Astrocyte of the cerebellum (primary cell): ENCODE data around the gene TBATA.

Source experiments
- DNase-seq: peaks from one replicate; pipeline ENCODE4 v3.0.0-alpha.2; 2011; ENCODE audit warnings: low read depth
- H3K4me3 ChIP-seq: 2 replicates; pipeline ENCODE4 v1.5.1; 2011; ENCODE audit warnings: mild to moderate bottlenecking, low read depth, low read length, moderate library complexity
- in situ Hi-C: cut with HindIII; loops from 2 replicates; pipeline ENCODE4 v1.10.0; 2017; ENCODE audit warnings: low sequenced_read_pairs
- TF ChIP-seq, protein P1 (sequence below): IDR thresholded peaks from 2 replicates; pipeline ENCODE4 v1.5.1; 2012; ENCODE audit warnings: low read length, low read depth, moderate library complexity, mild to moderate bottlenecking; ENCODE audit errors: missing control alignments

The TBATA gene, protein sequence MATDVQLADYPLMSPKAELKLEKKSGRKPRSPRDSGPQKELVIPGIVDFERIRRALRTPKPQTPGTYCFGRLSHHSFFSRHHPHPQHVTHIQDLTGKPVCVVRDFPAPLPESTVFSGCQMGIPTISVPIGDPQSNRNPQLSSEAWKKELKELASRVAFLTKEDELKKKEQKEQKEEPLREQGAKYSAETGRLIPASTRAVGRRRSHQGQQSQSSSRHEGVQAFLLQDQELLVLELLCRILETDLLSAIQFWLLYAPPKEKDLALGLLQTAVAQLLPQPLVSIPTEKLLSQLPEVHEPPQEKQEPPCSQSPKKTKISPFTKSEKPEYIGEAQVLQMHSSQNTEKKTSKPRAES

GRCh38 chr10:70785190-70785589, at the start of gene TBATA:
Gene TBATA (minus strand): TSS chr10:70785377. CDS start chr10:70783379, 1,998 bp downstream.
- TF ChIP-seq, protein P1, sequence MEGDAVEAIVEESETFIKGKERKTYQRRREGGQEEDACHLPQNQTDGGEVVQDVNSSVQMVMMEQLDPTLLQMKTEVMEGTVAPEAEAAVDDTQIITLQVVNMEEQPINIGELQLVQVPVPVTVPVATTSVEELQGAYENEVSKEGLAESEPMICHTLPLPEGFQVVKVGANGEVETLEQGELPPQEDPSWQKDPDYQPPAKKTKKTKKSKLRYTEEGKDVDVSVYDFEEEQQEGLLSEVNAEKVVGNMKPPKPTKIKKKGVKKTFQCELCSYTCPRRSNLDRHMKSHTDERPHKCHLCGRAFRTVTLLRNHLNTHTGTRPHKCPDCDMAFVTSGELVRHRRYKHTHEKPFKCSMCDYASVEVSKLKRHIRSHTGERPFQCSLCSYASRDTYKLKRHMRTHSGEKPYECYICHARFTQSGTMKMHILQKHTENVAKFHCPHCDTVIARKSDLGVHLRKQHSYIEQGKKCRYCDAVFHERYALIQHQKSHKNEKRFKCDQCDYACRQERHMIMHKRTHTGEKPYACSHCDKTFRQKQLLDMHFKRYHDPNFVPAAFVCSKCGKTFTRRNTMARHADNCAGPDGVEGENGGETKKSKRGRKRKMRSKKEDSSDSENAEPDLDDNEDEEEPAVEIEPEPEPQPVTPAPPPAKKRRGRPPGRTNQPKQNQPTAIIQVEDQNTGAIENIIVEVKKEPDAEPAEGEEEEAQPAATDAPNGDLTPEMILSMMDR, result no peak
- H3K4me3 ChIP-seq, result no peak within 1 kb of the TSS
- in situ Hi-C loops, result no loop called here
- DNase-seq, result no peak

DNA sequence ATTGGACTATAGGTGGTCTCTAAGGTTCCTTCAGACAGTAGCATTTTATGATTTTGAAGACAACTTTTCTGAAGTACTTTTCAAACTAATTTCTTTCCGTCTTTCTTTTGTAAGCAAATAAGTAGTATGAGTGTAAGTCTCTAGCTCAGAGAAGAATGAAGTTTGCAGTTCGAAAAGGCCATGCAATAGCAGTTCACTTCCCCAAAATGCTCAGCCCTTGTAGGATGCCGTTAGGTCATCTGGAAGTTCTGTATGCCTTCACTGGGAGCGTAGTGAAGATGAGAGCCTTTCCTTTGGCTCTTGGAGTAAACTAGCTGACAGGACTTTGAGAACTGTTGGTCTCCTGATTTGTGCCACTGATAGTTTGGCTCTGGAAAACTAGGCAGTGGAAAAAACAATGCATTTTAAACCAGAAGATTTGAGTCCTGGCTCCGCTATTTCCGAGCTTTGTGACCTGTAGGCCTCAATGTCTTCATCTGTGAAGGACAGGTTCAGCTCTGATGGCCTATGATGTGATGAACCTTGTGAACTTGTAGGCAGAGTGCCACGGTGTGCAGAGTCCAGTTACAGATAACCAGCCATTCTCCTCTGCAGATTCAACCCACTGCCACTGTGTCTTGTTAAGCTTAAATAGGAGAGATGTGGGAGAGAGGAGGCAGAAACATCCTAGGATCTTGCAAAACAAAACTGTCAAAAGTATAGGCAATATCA, 49.4 kb upstream of the TBATA start:
- DNase-seq, result no peak
- H3K4me3 ChIP-seq, result no peak overlapping the region
- TF ChIP-seq, protein P1, result no peak
- in situ Hi-C loops, result no loop called here

DNA sequence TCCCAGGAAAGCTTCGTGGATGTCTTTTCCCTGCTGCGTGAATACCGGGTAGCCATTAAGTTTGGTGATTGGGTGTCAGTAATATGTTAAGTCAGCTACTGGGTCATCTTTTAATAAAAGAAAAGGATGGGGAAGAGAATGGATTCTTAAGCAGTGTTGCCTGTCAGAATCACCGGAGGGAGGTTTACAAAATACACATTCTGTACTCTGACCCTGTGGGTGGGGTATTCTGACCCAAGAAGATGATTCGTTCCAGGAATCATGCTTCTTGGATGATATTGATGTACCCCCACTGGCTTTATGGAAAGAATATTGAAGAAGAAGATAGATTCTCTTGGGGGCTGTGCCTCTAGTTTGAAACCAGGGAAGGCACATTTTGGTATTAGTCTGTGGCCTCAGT, 48.8 kb upstream of the TBATA start:
- in situ Hi-C loops, result no loop called here
- TF ChIP-seq, protein P1, result no peak
- no peak overlapping the region for H3K4me3 ChIP-seq
- no peak for DNase-seq

DNA sequence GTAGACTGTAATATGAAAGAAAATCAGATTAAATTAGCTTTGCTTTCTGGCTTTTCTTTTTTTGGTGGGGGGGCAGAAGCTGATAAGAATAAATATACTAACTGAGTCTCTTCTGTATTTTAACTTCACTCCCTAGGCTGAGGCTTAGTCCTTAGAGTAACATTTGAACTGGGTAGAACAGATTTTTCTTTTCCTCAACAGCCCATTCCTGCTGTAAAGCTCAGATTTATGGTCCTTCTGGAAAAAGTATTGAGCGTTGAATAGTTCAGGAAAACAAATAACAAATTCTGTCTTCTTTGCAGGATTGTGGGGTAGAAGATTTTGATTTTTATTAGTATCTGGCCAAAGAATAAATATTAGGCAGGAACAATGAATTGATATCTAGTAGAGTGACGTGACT, 48.4 kb upstream of the TBATA start:
- DNase-seq, result no peak
- TF ChIP-seq, protein P1, result no peak
- H3K4me3 ChIP-seq, result no peak overlapping the region
- in situ Hi-C loops, result no loop called here

DNA sequence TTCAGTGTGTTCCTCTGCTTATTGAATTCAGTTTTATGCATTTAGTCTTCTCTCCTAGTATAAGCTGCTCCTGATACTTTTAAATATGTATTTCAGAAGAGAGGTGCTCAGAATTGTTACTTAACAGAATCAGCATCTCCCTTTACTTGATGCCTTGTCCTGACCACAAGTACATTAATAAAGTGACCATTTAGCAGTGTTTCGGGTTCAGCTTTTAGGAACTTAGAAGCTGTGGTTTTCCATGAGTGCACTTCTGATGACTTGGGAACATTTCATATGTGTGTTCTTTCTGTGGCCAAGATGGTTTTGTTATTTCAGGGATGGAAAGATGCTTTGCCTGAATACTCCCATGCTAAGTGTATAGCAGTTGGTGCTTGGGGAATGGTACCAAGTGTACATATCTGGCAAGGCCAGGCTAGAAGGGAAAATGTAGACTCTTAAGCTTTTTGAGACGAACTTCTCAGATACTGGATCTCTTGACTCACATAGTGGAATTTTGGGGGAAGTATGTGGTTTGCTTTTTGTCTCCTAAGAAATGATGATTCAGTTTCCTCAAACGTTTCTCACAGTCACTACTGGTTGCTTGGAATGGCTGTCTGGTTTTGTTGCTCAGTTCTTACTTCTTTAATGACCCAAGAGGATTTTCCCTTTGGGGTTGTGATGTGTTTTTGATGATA, 47.8 kb upstream of the TBATA start:
- TF ChIP-seq, protein P1, result no peak
- H3K4me3 ChIP-seq, result no peak overlapping the region
- in situ Hi-C loops, result no loop called here
- peak; percentile 88 for DNase-seq

DNA sequence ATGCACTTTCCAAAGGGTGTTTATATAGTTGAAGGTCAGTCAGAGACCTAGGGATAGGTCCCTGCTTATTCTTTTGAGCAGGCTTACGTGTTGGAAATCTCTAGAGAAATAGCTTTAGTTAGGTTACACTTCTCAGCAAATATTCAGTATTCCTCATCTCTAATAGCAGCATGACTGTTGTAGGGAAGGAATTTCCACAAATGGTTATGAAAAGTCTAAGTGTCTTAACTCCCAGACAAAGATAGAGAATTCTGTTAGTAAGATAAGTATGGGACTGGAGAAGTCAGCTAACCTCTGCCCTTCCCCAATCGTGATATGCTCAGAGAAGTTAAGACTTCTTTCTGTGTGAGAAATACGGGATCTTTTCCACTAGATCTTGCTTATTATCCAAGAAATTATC, 47.0 kb upstream of the TBATA start:
- H3K4me3 ChIP-seq, result no peak overlapping the region
- TF ChIP-seq, protein P1, result no peak
- no peak for DNase-seq
- in situ Hi-C loops, result no loop called here
